T-helper 9 cell (primary cell): ENCODE data around the gene MAVS.
"Not testable (repeated sequence)": the region's sequence is repeated elsewhere in the genome, so short reads cannot be mapped to it uniquely, and the experiment has no call there.

Experiments used
- DNase-seq: peaks from one replicate; pipeline ENCODE4 v3.0.0-alpha.2; 2020

MAVS gene

GRCh38 chr20:3815703-3816315, 30.8 kb upstream of the MAVS start:
- no peak for DNase-seq

- DNase-seq, result no peak
These were observed 28.2 kb upstream of the MAVS start for GRCh38 chr20:3818155-3819151.

GRCh38 chr20:3819411-3820047, 27.1 kb upstream of the MAVS start:
- DNase-seq, result no peak

- peak; percentile 90 for DNase-seq
These were observed 26.4 kb upstream of the MAVS start, which contains the start of gene AP5S1 for GRCh38 chr20:3820048-3820900. Gene AP5S1 (plus strand): TSS chr20:3820547. CDS start chr20:3822118, 1,571 bp downstream.

- DNase-seq, result no peak
These were observed 25.5 kb upstream of the MAVS start for GRCh38 chr20:3820901-3821727.

GRCh38 chr20:3821996-3822395, 24.6 kb upstream of the MAVS start:
- DNase-seq, result no peak

GRCh38 chr20:3823881-3824280, 22.8 kb upstream of the MAVS start:
- DNase-seq, result no peak

GRCh38 chr20:3825526-3825925, 21.1 kb upstream of the MAVS start:
- no peak for DNase-seq

GRCh38 chr20:3826420-3826819, 20.2 kb upstream of the MAVS start:
- no peak for DNase-seq

- DNase-seq, result no peak
These were observed 17.8 kb upstream of the MAVS start for GRCh38 chr20:3828798-3829197.

- not testable (repeated sequence) for DNase-seq
These were observed 16.7 kb upstream of the MAVS start for GRCh38 chr20:3829891-3830290.

GRCh38 chr20:3836132-3836531, 10.5 kb upstream of the MAVS start:
- no peak for DNase-seq

GRCh38 chr20:3839328-3839727, 7.3 kb upstream of the MAVS start:
- no peak for DNase-seq

- not testable (repeated sequence) for DNase-seq
These were observed 6.4 kb upstream of the MAVS start for GRCh38 chr20:3840201-3840600.

- DNase-seq, result no peak
These were observed 4.2 kb upstream of the MAVS start for GRCh38 chr20:3842348-3842930.

- DNase-seq, result no peak
These were observed 3.1 kb upstream of the MAVS start for GRCh38 chr20:3843490-3843889.

GRCh38 chr20:3843990-3844619, 2.5 kb upstream of the MAVS start:
- not testable (repeated sequence) for DNase-seq

GRCh38 chr20:3846378-3846739, 275 bp upstream of the MAVS start:
- DNase-seq, result no peak

- DNase-seq, result no peak
These were observed 851 bp downstream of the MAVS start for GRCh38 chr20:3847429-3847940.

GRCh38 chr20:3848565-3848964, 1.9 kb downstream of the MAVS start:
- DNase-seq, result no peak
